ENCODE measurements around the gene VPREB1.

The VPREB1 gene

DNA sequence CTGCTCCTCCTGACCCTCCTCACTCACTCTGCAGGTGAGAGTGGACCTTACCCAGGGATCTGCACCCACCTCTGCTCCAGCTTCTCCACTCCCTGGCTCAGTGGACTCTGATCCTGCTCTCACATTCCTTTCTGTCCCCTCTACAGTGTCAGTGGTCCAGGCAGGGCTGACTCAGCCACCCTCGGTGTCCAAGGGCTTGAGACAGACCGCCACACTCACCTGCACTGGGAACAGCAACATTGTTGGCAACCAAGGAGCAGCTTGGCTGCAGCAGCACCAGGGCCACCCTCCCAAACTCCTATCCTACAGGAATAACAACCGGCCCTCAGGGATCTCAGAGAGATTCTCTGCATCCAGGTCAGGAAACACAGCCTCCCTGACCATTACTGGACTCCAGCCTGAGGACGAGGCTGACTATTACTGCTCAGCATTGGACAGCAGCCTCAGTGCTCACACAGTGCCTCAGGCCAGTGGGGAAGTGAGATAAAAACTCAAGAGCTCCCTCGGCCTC lies 29.7 kb upstream of the VPREB1 start:
- Histone ChIP-seq H3K27me3 (ENCODE audit: control insufficient read depth, insufficient read depth, low read length) (no peaks in the 10 kb centered on the region), H3K27ac (no peak overlapping the region), H3K36me3 (ENCODE audit: control insufficient read depth, insufficient read depth, low read length) (no peaks in the 10 kb centered on the region), H2AFZ (no peak overlapping the region), H3K4me1 (no peaks in the 10 kb centered on the region), H3K9ac (no peak overlapping the region), H3K79me2 (no peaks in the 10 kb centered on the region), H3K9me3 (ENCODE audit: control insufficient read depth, low read length) (no peaks in the 10 kb centered on the region), H3K4me2 (ENCODE audit: low read length) (no peak overlapping the region), H3K4me3 (ENCODE audit: low read depth, low read length) (no peak overlapping the region)
- TF ChIP-seq, protein P1, sequence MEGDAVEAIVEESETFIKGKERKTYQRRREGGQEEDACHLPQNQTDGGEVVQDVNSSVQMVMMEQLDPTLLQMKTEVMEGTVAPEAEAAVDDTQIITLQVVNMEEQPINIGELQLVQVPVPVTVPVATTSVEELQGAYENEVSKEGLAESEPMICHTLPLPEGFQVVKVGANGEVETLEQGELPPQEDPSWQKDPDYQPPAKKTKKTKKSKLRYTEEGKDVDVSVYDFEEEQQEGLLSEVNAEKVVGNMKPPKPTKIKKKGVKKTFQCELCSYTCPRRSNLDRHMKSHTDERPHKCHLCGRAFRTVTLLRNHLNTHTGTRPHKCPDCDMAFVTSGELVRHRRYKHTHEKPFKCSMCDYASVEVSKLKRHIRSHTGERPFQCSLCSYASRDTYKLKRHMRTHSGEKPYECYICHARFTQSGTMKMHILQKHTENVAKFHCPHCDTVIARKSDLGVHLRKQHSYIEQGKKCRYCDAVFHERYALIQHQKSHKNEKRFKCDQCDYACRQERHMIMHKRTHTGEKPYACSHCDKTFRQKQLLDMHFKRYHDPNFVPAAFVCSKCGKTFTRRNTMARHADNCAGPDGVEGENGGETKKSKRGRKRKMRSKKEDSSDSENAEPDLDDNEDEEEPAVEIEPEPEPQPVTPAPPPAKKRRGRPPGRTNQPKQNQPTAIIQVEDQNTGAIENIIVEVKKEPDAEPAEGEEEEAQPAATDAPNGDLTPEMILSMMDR (IDR thresholded peaks at IDR 0.05) = no peak

DNA sequence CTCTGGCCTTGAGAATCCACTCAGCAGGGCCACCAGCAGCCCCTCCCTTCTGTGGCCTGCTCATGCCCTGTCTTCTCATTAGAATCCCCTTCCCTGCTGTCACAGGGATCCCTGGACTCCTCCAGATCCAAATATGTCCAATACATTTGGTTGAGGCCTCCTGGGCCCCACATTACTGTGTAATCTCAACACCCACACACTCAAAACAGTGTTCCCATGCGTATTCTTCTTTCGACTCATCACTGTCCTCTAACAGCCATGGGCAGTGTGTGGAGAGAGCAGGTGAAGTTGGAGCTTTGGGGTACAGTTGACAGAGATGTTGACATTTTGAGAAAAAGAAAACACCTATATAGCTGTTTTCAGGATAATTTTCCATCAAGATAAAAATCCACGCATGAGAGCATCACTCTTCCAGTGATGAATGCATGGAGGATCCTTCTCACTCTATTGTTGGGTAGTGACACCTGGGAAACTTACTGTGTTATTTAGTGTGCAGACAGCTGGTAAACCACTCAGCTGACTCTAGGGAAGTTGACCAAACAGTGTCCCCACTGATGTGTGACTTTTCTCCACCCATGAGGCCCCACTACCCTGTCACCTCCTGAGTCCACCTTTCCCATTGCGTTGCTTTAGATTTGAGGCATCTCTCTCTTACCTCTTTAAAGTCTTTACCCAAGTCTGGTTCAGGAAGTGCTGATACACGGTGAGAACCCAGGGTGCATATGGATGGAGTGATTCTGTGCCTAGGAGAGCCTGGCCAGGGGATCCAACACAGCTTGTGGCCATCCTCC lies 28.7 kb upstream of the VPREB1 start:
- H3K4me3 ChIP-seq (ENCODE audit: low read depth, low read length) = no peak overlapping the region
- no peak overlapping the region for H3K4me2 ChIP-seq (ENCODE audit: low read length)
- H2AFZ ChIP-seq = no peak overlapping the region
- H3K27me3 ChIP-seq (ENCODE audit: control insufficient read depth, insufficient read depth, low read length) = no peaks in the 10 kb centered on the region
- TF ChIP-seq, protein P1 (IDR thresholded peaks at IDR 0.05) = no peak
- H3K79me2 ChIP-seq = no peaks in the 10 kb centered on the region
- no peak overlapping the region for H3K27ac ChIP-seq
- no peaks in the 10 kb centered on the region for H3K36me3 ChIP-seq (ENCODE audit: control insufficient read depth, insufficient read depth, low read length)
- H3K4me1 ChIP-seq = no peaks in the 10 kb centered on the region
- no peak overlapping the region for H3K9ac ChIP-seq
- H3K9me3 ChIP-seq (ENCODE audit: control insufficient read depth, low read length) = no peaks in the 10 kb centered on the region

DNA sequence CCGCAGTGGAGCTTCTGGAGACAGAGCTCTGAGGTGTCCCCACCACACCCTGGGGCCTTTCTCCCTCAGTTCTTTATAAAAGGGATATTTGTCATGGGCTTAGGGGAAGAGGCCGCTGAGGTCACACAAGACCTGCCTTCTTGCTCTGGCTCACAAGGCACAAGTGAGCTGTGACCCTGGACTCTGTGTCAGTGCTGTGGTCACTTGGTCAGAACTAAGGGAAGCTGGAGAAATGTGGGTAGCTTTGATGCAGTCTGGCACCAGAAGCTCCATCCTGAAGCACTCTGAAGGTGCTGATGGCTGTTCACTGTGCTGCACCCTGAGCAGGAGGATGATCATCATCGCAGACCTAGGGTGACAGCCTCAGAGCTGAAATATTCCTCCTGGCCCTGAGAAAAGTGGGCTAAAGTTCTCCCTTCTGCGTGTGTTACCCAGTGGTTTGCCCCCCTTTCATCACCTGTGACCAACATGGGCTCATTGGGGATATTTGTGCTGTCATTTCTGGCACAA lies 28.1 kb upstream of the VPREB1 start:
- Histone ChIP-seq H3K79me2 (no peaks in the 10 kb centered on the region), H3K9me3 (ENCODE audit: control insufficient read depth, low read length) (no peaks in the 10 kb centered on the region), H2AFZ (no peak overlapping the region), H3K4me3 (ENCODE audit: low read depth, low read length) (no peak overlapping the region), H3K4me1 (no peaks in the 10 kb centered on the region), H3K9ac (no peak overlapping the region), H3K27me3 (ENCODE audit: control insufficient read depth, insufficient read depth, low read length) (no peaks in the 10 kb centered on the region), H3K4me2 (ENCODE audit: low read length) (no peak overlapping the region), H3K27ac (no peak overlapping the region), H3K36me3 (ENCODE audit: control insufficient read depth, insufficient read depth, low read length) (no peaks in the 10 kb centered on the region)
- TF ChIP-seq, protein P1 (IDR thresholded peaks at IDR 0.05) = no peak

DNA sequence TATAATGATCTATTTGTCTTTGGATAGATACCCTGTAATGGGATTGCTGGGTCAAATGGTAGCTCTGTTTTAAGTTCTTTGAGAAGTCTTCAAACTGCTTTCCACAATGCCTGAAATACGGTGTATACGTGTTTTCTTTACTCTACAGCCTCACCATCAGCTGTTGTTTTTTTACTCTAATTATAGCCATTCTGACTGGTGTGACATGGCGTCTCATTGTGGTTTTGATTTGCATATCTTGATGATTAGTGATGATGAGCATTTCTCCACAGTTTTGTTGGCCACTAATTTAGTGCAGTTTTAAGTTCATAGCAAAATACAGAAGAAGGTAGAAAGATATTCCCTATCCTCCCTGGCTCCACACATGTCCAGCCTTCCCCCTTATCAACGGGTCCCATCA lies 26.3 kb upstream of the VPREB1 start:
- no peak overlapping the region for H3K4me2 ChIP-seq (ENCODE audit: low read length)

More for the DNA sequence above, 26.3 kb upstream of the VPREB1 start:
- H3K79me2 ChIP-seq = no peaks in the 10 kb centered on the region
- H3K27ac ChIP-seq = no peak overlapping the region
- H3K4me1 ChIP-seq = no peaks in the 10 kb centered on the region
- no peaks in the 10 kb centered on the region for H3K9me3 ChIP-seq (ENCODE audit: control insufficient read depth, low read length)
- no peaks in the 10 kb centered on the region for H3K36me3 ChIP-seq (ENCODE audit: control insufficient read depth, insufficient read depth, low read length)
- TF ChIP-seq, protein P1 (IDR thresholded peaks at IDR 0.05) = no peak
- no peak overlapping the region for H3K9ac ChIP-seq
- H2AFZ ChIP-seq = no peak overlapping the region
- H3K4me3 ChIP-seq (ENCODE audit: low read depth, low read length) = no peak overlapping the region
- no peaks in the 10 kb centered on the region for H3K27me3 ChIP-seq (ENCODE audit: control insufficient read depth, insufficient read depth, low read length)
